Chondrocyte (in vitro differentiated cells): Measurements from ENCODE around the gene RABL6. TPM values are rescaled to one million over a fixed set of nuclear protein-coding genes. Genes with fewer than 3 reads are reported as not detected.
"Not testable (repeated sequence)": the region's sequence is repeated elsewhere in the genome, so short reads cannot be mapped to it uniquely, and the experiment has no call there.

Experiments used
- DNase-seq: peaks from one replicate; pipeline ENCODE4 v3.0.0; 2021; ENCODE audit warnings: mixed read lengths, low spot score
- H3K27ac Mint-ChIP-seq: one replicate; pipeline ENCODE4 v1.8.0; 2021; ENCODE audit warnings: mild to moderate bottlenecking, moderate library complexity, mixed read lengths; ENCODE audit not compliant: unreplicated experiment
- H3K27me3 Mint-ChIP-seq: 2 replicates; pipeline ENCODE4 v1.8.0; 2021; ENCODE audit warnings: low read depth, mixed read lengths
- H3K36me3 Mint-ChIP-seq: 2 replicates; pipeline ENCODE4 v1.8.0; 2021; ENCODE audit warnings: low read depth, mixed read lengths
- H3K4me1 Mint-ChIP-seq: 2 replicates; pipeline ENCODE4 v1.8.0; 2021; ENCODE audit warnings: low read depth, mild to moderate bottlenecking, mixed read lengths
- H3K4me3 Mint-ChIP-seq: one replicate; pipeline ENCODE4 v1.8.0; 2021; ENCODE audit warnings: mild to moderate bottlenecking, moderate library complexity, mixed read lengths; ENCODE audit not compliant: unreplicated experiment
- H3K9me3 Mint-ChIP-seq: 2 replicates; pipeline ENCODE4 v1.8.0; 2021; ENCODE audit warnings: low read depth, mixed read lengths
- total RNA-seq: library from RNA; stranded (reverse); gene quantifications from 3 replicates; pipeline ENCODE4 v1.2.1, GENCODE V29; 2021
- TF ChIP-seq, protein P1 (sequence below): fragments of 200-600 bp; sonication (generic); IDR thresholded peaks from 2 replicates; pipeline ENCODE4 v1.5.0; 2021; ENCODE audit warnings: antibody characterized with exemption, mild to moderate bottlenecking, moderate library complexity

The RABL6 gene
- total RNA-seq, 1 donor from 2014 or later: 61.5 TPM

GRCh38 chr9:136799079-136799853 lies 8.5 kb upstream of the RABL6 start:
- TF ChIP-seq, protein P1, sequence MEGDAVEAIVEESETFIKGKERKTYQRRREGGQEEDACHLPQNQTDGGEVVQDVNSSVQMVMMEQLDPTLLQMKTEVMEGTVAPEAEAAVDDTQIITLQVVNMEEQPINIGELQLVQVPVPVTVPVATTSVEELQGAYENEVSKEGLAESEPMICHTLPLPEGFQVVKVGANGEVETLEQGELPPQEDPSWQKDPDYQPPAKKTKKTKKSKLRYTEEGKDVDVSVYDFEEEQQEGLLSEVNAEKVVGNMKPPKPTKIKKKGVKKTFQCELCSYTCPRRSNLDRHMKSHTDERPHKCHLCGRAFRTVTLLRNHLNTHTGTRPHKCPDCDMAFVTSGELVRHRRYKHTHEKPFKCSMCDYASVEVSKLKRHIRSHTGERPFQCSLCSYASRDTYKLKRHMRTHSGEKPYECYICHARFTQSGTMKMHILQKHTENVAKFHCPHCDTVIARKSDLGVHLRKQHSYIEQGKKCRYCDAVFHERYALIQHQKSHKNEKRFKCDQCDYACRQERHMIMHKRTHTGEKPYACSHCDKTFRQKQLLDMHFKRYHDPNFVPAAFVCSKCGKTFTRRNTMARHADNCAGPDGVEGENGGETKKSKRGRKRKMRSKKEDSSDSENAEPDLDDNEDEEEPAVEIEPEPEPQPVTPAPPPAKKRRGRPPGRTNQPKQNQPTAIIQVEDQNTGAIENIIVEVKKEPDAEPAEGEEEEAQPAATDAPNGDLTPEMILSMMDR: no peak
- Mint-ChIP-seq H3K36me3 (peaks cover 5% of the 10 kb centered on the region), H3K27me3 (peaks cover 17% of the 10 kb centered on the region), H3K4me1 (peaks cover 28% of the 10 kb centered on the region), H3K9me3 (no peaks in the 10 kb centered on the region), H3K27ac (no peak overlapping the region), H3K4me3 (no peak overlapping the region)
- peak; percentile 84 for DNase-seq

DNA sequence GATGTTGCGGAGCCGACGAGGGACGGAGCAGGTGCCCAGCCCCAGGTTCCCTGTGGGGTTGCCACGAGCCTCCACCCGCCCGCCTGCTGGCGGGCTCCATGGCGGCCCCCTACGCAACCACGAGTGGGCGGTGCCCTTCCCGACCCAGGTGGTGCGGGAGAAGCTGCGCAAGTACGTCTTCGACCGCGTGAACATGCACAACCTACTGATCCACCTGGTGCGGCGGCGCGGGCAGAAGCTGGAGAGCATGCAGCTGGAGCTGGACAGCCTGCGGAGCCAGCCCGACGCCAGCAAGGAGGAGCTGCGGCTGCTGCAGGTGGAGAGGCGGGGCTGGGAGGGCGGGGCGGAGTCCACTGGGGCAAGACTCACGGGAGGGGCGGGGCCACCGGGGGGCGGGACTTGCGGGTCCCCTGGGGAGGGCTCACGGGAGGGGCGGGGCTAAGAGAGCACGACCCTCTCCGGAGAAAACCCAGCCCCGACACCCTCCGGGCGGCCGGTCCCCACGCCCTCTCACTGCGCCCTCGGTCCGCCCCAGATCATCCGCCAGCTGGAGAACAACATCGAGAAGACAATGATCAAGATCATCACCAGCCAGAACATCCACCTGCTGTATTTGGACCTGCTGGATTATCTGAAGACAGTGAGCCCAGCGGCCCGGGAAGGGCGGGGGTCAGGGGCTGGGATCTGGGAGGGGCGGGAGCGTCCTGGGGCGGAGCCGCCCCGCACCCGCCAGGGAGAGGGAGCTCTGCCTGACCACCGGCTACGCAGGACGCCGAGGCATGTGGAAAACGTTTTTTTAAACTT lies 7.7 kb upstream of the RABL6 start:
- H3K4me3 Mint-ChIP-seq: peak overlapping the region; percentile 68
- H3K36me3 Mint-ChIP-seq: peaks cover 5% of the 10 kb centered on the region
- TF ChIP-seq, protein P1: no peak
- no peaks in the 10 kb centered on the region for H3K9me3 Mint-ChIP-seq
- H3K27ac Mint-ChIP-seq: no peak overlapping the region
- DNase-seq: peak; percentile 84
- peaks cover 17% of the 10 kb centered on the region for H3K27me3 Mint-ChIP-seq
- peaks cover 28% of the 10 kb centered on the region for H3K4me1 Mint-ChIP-seq

DNA sequence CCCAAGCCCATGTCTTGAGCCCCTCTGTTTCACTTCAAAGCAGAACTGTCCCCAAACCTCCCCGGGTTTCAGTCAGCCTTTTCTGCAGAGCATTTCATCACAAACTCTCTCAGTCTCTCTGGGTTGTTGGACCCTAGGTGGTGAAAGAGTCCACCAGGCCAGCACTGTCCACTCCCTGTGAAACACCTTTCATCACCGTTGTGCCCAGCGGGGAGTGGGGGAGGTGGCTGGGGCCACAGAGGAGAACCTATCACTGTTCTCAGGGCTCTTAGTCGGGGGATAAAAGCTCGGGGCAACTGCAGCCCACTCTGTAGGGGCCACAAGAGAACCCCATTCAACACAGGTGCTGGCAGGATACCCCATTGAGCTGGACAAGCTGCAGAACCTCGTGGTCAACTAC lies 5.4 kb upstream of the RABL6 start:
- peaks cover 5% of the 10 kb centered on the region for H3K36me3 Mint-ChIP-seq
- no peaks in the 10 kb centered on the region for H3K9me3 Mint-ChIP-seq
- H3K4me3 Mint-ChIP-seq: no peak overlapping the region
- H3K4me1 Mint-ChIP-seq: peaks cover 22% of the 10 kb centered on the region
- no peak overlapping the region for H3K27ac Mint-ChIP-seq
- DNase-seq: peak; percentile 43
- H3K27me3 Mint-ChIP-seq: peaks cover 17% of the 10 kb centered on the region
- TF ChIP-seq, protein P1: no peak

- Mint-ChIP-seq H3K27me3 (peaks cover 17% of the 10 kb centered on the region), H3K4me1 (peaks cover 21% of the 10 kb centered on the region)
- peak; percentile 66 for DNase-seq
- H3K4me3 Mint-ChIP-seq, H3K9me3 Mint-ChIP-seq, H3K27ac Mint-ChIP-seq, H3K36me3 Mint-ChIP-seq: not testable (repeated sequence)
Observed at GRCh38 chr9:136803009-136803550, 4.7 kb upstream of the RABL6 start.

DNA sequence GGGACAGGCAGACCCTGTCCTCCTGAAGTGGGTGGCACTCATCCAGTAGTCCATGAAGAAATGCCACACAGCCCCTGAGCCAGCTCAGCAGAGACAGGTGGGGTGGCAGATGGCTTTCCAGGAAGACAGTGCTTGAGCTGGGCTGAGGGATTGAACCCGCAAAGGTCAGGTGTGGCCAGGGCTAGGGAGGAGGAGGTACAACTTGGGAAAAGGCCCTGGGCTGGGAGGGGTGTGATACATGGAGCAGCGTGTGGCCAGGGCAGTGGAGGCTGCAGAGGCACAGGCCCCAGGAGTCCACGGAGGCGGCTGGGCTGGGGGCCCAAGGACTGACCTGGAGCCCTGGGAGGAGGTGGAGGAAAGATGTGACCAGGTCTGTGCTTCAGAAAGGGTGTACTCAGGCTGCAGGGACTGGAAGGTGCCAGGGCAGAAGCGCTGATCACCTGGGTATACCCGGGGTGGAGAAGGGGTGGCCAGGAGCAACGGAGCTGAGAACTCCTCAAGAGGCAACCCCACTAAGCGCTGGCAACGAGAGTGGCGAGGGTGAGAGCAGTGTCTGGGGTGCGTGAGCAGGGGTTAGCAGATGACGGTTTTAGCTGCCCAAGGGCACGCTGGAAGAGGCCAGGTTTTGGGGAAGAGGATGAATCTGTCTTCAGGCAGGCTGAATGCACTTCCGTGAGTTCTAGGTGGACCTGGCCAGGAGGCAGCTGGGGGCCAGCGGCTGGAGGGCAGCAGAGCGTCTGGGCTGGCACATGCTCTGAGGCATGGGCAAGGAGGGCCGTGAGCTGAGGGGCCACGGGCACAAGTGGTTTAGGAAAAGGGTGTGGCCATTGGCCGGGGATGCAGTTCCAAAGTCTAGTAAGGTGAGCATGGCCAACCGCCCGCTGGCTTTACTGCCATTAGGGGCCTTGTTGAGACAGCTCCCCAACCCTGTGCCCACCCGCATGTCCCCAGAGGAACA lies 3.9 kb upstream of the RABL6 start:
- TF ChIP-seq, protein P1: no peak
- DNase-seq: peak; percentile 72
- H3K9me3 Mint-ChIP-seq: no peaks in the 10 kb centered on the region
- H3K27ac Mint-ChIP-seq: no peak overlapping the region
- H3K36me3 Mint-ChIP-seq: peaks cover 5% of the 10 kb centered on the region
- peaks cover 17% of the 10 kb centered on the region for H3K27me3 Mint-ChIP-seq
- H3K4me1 Mint-ChIP-seq: peaks cover 22% of the 10 kb centered on the region
- no peak overlapping the region for H3K4me3 Mint-ChIP-seq
